Measurements from ENCODE around the gene DCANP1.

GRCh38 chr5:135423146-135423845 lies 23.9 kb downstream of the DCANP1 start:
- TF ChIP-seq, protein P1, sequence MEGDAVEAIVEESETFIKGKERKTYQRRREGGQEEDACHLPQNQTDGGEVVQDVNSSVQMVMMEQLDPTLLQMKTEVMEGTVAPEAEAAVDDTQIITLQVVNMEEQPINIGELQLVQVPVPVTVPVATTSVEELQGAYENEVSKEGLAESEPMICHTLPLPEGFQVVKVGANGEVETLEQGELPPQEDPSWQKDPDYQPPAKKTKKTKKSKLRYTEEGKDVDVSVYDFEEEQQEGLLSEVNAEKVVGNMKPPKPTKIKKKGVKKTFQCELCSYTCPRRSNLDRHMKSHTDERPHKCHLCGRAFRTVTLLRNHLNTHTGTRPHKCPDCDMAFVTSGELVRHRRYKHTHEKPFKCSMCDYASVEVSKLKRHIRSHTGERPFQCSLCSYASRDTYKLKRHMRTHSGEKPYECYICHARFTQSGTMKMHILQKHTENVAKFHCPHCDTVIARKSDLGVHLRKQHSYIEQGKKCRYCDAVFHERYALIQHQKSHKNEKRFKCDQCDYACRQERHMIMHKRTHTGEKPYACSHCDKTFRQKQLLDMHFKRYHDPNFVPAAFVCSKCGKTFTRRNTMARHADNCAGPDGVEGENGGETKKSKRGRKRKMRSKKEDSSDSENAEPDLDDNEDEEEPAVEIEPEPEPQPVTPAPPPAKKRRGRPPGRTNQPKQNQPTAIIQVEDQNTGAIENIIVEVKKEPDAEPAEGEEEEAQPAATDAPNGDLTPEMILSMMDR (IDR thresholded peaks at IDR 0.05): no peak
- TF ChIP-seq EZH2 (IDR thresholded peaks at IDR 0.05; ENCODE audit: borderline replicate concordance, insufficient read depth, low read depth, low read length, poor library complexity, severe bottlenecking): no peak

Data from B cell (primary cell).